Loucy (cell line): ENCODE measurements around the gene AUH.

Experiments used
- H2AFZ ChIP-seq: fragments of 200-600 bp; sonication (generic); 2 replicates; pipeline ENCODE4 v1.6.0; 2016; ENCODE audit warnings: antibody characterized with exemption, mild to moderate bottlenecking, low read length, moderate library complexity
- H3F3A ChIP-seq: fragments of 200-600 bp; 2 replicates; pipeline ENCODE4 v1.6.0; 2016; ENCODE audit warnings: antibody characterized with exemption, low read depth, mild to moderate bottlenecking
- H3K27me3 ChIP-seq: fragments of 200-600 bp; sonication (generic); 2 replicates; pipeline ENCODE4 v1.6.1; 2014; ENCODE audit warnings: low read length, mild to moderate bottlenecking; ENCODE audit not compliant: insufficient read depth, poor library complexity, severe bottlenecking
- H3K36me3 ChIP-seq: fragments of 200-600 bp; sonication (generic); 2 replicates; pipeline ENCODE4 v1.6.1; 2016; ENCODE audit warnings: low read length; ENCODE audit not compliant: insufficient read depth
- H3K4me1 ChIP-seq: fragments of 200-600 bp; sonication (generic); 2 replicates; pipeline ENCODE4 v1.5.1; 2014; ENCODE audit warnings: low read length, mild to moderate bottlenecking; ENCODE audit not compliant: insufficient read depth, poor library complexity, severe bottlenecking
- H3K4me2 ChIP-seq: fragments of 200-600 bp; sonication (generic); 2 replicates; pipeline ENCODE4 v1.6.0; 2014; ENCODE audit warnings: antibody characterized with exemption, low read length, low read depth, mild to moderate bottlenecking; ENCODE audit not compliant: poor library complexity, severe bottlenecking
- H3K4me3 ChIP-seq: fragments of 200-600 bp; sonication (generic); 2 replicates; pipeline ENCODE4 v1.5.1; 2014; ENCODE audit warnings: low read length, mild to moderate bottlenecking, mixed read lengths; ENCODE audit not compliant: poor library complexity, severe bottlenecking
- H3K79me2 ChIP-seq: fragments of 200-600 bp; sonication (generic); 2 replicates; pipeline ENCODE4 v1.6.1; 2014; ENCODE audit warnings: low read length; ENCODE audit not compliant: insufficient read depth
- H3K9ac ChIP-seq: fragments of 200-600 bp; sonication (generic); 2 replicates; pipeline ENCODE4 v1.6.0; 2014; ENCODE audit warnings: mild to moderate bottlenecking, low read depth, low read length, moderate library complexity; ENCODE audit not compliant: poor library complexity, severe bottlenecking
- H3K9me2 ChIP-seq: fragments of 200-600 bp; sonication (generic); replicated peaks from 2 replicates; pipeline ENCODE4 v1.6.1; 2016; ENCODE audit warnings: low read depth, low read length, mixed read lengths
- H3K9me3 ChIP-seq: fragments of 200-600 bp; sonication (generic); 2 replicates; pipeline ENCODE4 v1.6.1; 2014; ENCODE audit warnings: mild to moderate bottlenecking, antibody characterized with exemption, low read length, low read depth; ENCODE audit not compliant: insufficient read depth
- H4K20me1 ChIP-seq: fragments of 200-600 bp; sonication (generic); 2 replicates; pipeline ENCODE4 v1.6.0; 2014; ENCODE audit warnings: antibody characterized with exemption, low read length, mild to moderate bottlenecking; ENCODE audit not compliant: insufficient read depth, poor library complexity, severe bottlenecking
- CTCF ChIP-seq: fragments of 200-600 bp; sonication (generic); conservative IDR thresholded peaks from 2 replicates; pipeline ENCODE4 v1.5.1; 2014; ENCODE audit warnings: mild to moderate bottlenecking, antibody characterized with exemption, low read length
- EZH2phosphoT487 ChIP-seq: fragments of 200-600 bp; IDR thresholded peaks from 2 replicates; pipeline ENCODE4 v1.6.1; 2018; ENCODE audit warnings: antibody characterized with exemption, mild to moderate bottlenecking, moderate library complexity, borderline replicate concordance

The AUH gene

GRCh38 chr9:91302831-91303230 lies 58.9 kb downstream of the AUH start:
- H3K27me3 ChIP-seq, result no peaks in the 10 kb centered on the region
- H3K4me1 ChIP-seq, result peaks cover 38% of the 10 kb centered on the region
- H2AFZ ChIP-seq, result no peak overlapping the region
- peaks cover 10% of the 10 kb centered on the region; the same call in 1 of the 2 replicates for H3K36me3 ChIP-seq
- H3K9me2 ChIP-seq, result no peaks in the 10 kb centered on the region
- H3K4me2 ChIP-seq, result no peak overlapping the region
- H3F3A ChIP-seq, result no peaks in the 10 kb centered on the region
- no peak overlapping the region for H3K4me3 ChIP-seq
- H3K9ac ChIP-seq, result no peak overlapping the region
- no peak for TF ChIP-seq EZH2phosphoT487
- TF ChIP-seq CTCF, result no peak
- H3K79me2 ChIP-seq, result peaks cover 15% of the 10 kb centered on the region; the same call in 1 of the 2 replicates
- no peaks in the 10 kb centered on the region for H4K20me1 ChIP-seq
- no peaks in the 10 kb centered on the region for H3K9me3 ChIP-seq

- H3K9ac ChIP-seq, result no peak overlapping the region
- 0 out of 2 replicates have a peak, but pooled peaks cover 15% of the 10 kb centered on the region for H3K79me2 ChIP-seq
- no peaks in the 10 kb centered on the region for H3F3A ChIP-seq
- TF ChIP-seq CTCF, result no peak
- TF ChIP-seq EZH2phosphoT487, result no peak
- H3K9me2 ChIP-seq, result no peaks in the 10 kb centered on the region
- H3K27me3 ChIP-seq, result no peaks in the 10 kb centered on the region
- H3K36me3 ChIP-seq, result peaks cover 11% of the 10 kb centered on the region; the same call in 1 of the 2 replicates
- H3K9me3 ChIP-seq, result no peaks in the 10 kb centered on the region
- H3K4me3 ChIP-seq, result no peak overlapping the region
- no peak overlapping the region for H2AFZ ChIP-seq
- H3K4me1 ChIP-seq, result peaks cover 44% of the 10 kb centered on the region
- H3K4me2 ChIP-seq, result no peak overlapping the region
- H4K20me1 ChIP-seq, result no peaks in the 10 kb centered on the region
Measured at GRCh38 chr9:91301161-91301560, 60.6 kb downstream of the AUH start.

- no peaks in the 10 kb centered on the region for H3F3A ChIP-seq
- H3K36me3 ChIP-seq, result peaks cover 36% of the 10 kb centered on the region; the same call in 1 of the 2 replicates
- H2AFZ ChIP-seq, result no peak overlapping the region
- H3K4me2 ChIP-seq, result no peak overlapping the region
- H3K4me1 ChIP-seq, result peaks cover 25% of the 10 kb centered on the region
- H3K4me3 ChIP-seq, result no peak overlapping the region
- H3K9me2 ChIP-seq, result no peaks in the 10 kb centered on the region
- TF ChIP-seq CTCF, result no peak
- no peak for TF ChIP-seq EZH2phosphoT487
- 0 out of 2 replicates have a peak, but pooled peaks cover 6% of the 10 kb centered on the region for H3K79me2 ChIP-seq
- no peaks in the 10 kb centered on the region for H3K27me3 ChIP-seq
- H3K9me3 ChIP-seq, result no peaks in the 10 kb centered on the region
- no peaks in the 10 kb centered on the region for H4K20me1 ChIP-seq
- H3K9ac ChIP-seq, result no peak overlapping the region
Measured at GRCh38 chr9:91298311-91298710, 63.4 kb downstream of the AUH start.
